ENCODE data around the gene RASAL3. TPM values are rescaled to one million over a fixed set of nuclear protein-coding genes. Genes with fewer than 3 reads are reported as not detected.
A peak's percentile ranks its signal among the peaks of the same experiment; 100 is the strongest.

RASAL3 gene
- total RNA-seq, 4 donors from 2014 or later: 2.0 to 6.9 (median 3.6) TPM

DNA sequence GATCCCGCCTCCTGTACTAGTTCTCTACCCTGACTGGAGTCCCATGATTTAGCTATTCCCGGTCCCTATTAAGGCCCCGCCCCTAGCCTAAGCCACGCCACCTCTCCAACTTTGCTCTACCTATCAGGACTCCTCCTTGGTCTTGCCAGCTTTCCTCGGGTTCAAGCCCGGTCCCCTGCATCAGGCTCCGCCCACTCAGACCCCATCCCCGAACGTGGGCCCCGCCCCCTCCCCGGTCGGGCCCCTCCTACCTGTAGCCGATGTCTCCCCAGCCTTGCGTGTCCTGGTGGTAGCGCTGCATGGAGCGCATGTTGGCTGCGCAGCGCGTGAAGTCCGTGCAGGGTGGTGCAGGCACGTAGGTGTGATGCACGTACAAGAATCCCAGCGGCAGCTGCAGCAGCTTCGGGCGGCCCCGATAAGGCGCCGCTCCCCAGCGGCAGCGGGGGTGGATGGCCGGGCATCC is 7.3 kb upstream of the RASAL3 start:
- TF ChIP-seq, protein P1, sequence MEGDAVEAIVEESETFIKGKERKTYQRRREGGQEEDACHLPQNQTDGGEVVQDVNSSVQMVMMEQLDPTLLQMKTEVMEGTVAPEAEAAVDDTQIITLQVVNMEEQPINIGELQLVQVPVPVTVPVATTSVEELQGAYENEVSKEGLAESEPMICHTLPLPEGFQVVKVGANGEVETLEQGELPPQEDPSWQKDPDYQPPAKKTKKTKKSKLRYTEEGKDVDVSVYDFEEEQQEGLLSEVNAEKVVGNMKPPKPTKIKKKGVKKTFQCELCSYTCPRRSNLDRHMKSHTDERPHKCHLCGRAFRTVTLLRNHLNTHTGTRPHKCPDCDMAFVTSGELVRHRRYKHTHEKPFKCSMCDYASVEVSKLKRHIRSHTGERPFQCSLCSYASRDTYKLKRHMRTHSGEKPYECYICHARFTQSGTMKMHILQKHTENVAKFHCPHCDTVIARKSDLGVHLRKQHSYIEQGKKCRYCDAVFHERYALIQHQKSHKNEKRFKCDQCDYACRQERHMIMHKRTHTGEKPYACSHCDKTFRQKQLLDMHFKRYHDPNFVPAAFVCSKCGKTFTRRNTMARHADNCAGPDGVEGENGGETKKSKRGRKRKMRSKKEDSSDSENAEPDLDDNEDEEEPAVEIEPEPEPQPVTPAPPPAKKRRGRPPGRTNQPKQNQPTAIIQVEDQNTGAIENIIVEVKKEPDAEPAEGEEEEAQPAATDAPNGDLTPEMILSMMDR (IDR thresholded peaks at IDR 0.05): no peak
- DNase-seq (ENCODE audit: low spot score) (no peak), ATAC-seq (ENCODE audit: low FRiP score) (no peak)

DNA sequence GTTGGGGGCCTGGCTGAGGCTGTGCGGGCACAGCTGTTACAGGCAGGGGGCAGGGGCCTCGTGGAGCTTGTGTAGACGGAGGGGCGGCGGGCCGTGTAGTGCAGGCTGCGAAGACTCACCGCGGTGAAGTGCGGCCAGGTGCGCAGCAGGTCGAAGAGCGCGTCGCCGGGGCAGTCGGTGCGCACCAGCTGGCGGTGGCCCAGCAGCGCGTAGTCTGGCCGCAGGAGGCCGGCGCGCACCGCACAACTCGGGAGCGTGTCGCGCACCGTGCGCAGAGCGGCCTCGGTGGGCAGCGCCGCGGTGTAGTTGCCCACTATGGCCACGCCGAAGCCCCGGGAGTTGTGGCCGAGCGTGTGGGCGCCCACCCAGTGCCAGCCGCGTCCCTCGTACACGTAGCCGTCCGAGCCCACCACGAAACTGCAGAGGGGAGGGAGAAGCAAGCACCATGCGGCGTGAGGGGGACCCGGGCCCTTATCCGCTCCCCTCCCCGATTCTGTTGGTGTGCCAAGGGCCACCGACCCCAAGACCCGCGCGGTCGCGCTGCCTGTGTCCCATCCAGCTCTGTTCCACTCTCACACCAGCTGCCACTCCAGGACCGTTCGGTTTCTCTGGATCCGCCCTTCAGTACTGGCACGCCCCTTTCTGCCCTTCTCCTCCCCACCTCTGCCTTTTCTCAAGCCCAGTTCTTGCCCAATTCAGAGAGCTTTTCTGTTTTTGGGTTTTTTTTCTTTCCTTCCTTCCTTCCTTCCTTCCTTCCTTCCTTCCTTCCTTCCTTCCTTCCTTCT is 5.4 kb upstream of the RASAL3 start:
- ATAC-seq (ENCODE audit: low FRiP score): peak; percentile 66
- DNase-seq (ENCODE audit: low spot score): no peak
- TF ChIP-seq, protein P1 (IDR thresholded peaks at IDR 0.05): no peak

DNA sequence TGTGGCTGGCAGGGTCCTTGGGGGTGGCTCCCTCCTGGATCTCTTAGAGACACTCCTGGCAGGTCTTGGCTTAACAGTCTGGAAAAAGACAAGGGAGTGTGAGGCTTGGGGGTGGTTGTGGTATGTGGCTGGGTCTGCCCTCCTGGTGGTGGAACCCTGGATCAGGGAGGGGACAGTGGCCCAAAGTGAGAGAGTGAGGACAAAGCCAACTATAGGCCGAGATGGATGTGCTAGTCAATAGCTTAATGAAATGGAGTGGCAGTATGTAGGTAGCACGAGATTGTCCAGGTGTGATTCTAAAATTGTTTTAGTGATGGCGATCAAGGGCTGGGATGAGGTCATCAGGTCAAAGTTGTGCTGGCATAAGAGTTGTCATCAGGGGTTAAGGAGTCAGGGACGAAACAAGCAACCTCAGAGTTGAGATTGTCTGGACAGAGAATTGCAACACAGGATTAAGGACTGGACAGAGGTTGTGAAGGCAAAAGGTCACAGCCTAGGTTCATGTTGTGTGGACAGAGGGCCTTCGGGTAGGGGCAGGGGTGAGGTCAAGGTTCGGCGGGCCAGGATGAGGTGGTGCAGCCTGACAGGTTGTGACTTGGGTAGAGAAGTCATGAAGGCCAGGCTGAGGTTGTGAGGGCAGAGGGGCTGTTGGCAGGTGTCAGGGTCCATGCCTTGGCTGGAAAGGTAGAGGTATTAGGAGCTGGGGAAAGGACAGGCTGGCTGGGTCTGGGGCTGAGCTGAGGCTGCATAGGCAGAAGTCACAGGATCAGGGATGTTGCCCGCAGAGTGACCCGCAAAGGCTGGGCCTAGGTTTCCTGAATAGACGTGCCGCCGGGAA is 4.5 kb upstream of the RASAL3 start:
- DNase-seq (ENCODE audit: low spot score) (no peak), ATAC-seq (ENCODE audit: low FRiP score) (no peak)
- TF ChIP-seq, protein P1 (IDR thresholded peaks at IDR 0.05): no peak

DNA sequence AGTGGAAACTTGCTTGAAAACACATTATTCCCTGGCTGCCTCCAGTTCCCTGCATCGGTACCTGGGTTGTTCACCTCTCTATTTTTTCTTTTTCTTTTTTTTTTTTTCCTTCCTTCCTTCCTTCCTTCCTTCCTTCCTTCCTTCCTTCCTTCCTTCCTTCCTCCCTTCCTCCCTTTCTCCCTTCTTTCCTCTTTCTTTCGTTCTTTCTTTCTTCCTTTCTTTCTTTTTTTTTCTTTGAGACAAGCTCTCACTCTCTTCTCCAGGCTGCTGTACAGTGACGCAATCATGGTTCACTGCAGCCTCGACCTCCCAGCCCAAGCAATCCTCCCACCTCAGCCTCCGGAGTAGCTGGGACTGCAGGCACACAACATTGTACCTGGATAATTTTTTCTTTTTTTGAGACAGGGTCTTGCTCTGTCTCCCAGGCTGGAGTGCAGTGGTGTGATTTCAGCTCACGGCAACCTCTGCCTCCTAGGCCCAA is 3.4 kb upstream of the RASAL3 start:
- DNase-seq (ENCODE audit: low spot score): no peak
- TF ChIP-seq, protein P1 (IDR thresholded peaks at IDR 0.05): no peak
- ATAC-seq (ENCODE audit: low FRiP score): no peak

DNA sequence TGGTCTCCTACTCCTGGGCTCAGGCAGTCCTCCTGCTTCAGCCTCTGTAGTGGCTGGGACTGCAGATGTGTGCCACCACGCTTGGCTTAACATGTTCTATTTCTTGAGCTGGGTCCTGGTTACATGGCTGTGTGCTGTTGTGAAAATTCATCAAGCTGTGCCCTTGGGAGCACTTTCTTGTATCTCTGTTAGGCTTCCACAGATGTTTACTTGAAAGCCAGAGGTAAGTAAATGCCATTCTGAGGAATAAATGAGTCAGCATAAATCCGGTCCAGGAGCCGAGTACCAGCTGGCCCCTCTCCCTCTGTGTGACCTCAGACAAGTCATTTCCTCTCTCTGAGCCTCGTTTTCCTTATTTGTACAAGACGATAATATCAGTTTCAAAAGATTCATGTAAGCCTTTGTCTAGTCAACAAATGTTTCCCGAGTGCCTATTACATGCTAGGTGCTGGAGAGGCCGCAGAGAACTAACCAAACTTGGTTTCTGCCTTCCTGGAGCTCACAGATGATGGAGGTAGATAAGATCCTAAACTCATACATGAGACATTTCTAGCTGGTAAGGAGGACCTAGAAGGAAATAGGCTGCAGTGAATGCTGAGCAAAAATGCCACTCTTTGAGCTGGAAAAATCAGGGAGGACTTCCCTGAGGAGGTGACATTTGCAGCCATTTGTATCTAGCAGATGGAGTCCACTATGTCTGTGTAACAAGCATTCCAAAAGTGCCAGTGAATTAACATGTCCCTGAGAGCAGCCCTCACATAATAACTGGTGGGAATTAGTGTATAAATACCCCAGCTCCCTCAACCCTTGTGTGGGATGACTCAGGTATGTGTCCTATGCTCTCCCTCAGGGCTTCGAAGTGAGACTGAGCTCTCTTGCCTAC is 2.7 kb upstream of the RASAL3 start:
- TF ChIP-seq, protein P1 (IDR thresholded peaks at IDR 0.05): no peak

DNA sequence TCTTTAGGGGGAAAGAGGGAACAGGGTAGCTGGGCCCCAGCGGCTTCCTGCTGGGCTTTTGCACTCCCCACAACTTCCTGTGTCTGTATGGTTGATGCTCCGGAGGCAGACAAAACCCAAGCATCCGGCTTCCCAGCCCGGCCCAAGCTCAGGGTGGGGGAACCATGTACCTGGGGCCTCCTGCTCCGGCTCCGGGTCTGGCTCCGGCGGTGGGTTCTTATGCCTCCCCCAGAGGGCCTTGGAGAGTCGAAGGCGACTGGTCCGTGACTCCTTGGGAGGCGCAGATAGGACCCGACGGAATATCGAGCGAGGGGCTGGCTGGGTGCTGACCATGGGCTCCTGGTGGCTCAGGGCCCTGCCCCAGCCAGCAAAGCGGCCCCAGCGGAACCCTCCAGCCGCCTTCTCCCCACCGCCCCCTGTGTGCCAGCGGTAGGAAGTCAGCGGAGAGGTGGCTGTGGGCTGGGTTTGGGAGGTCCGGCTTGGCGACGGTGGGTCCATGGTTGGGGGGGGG is 428 bp downstream of the RASAL3 start:
- DNase-seq (ENCODE audit: low spot score): no peak
- ATAC-seq (ENCODE audit: low FRiP score): no peak
- TF ChIP-seq, protein P1 (IDR thresholded peaks at IDR 0.05): no peak

More for the DNA sequence above, 2.7 kb upstream of the RASAL3 start:
- DNase-seq (ENCODE audit: low spot score): no peak
- no peak for ATAC-seq (ENCODE audit: low FRiP score)
